Cardiac muscle cell (in vitro differentiated cells and primary cell): ENCODE results near the gene LRRC75B. TPM values are rescaled to one million over a fixed set of nuclear protein-coding genes. Genes with fewer than 3 reads are reported as not detected.
A peak's percentile ranks its signal among the peaks of the same experiment; 100 is the strongest.
"Not testable (repeated sequence)": the region's sequence is repeated elsewhere in the genome, so short reads cannot be mapped to it uniquely, and the experiment has no call there.

Experiments
- DNase-seq, 2 donors: peaks; one replicate each; pipeline versions ENCODE4 v3.0.0 to v3.0.0-alpha.2; 2010 to 2017; ENCODE audit warnings: low read depth in 1 of 2, low spot score in 1 of 2
- H3K27ac ChIP-seq: fragments of 200-600 bp; sonication (generic); 2 replicates; pipeline ENCODE4 v1.5.1; 2016
- H3K27me3 ChIP-seq: fragments of 200-600 bp; sonication (generic); 2 replicates; pipeline ENCODE4 v1.6.0; 2016; ENCODE audit warnings: control low read depth
- H3K36me3 ChIP-seq: fragments of 200-600 bp; sonication (generic); 2 replicates; pipeline ENCODE4 v1.5.1; 2016; ENCODE audit warnings: control low read depth
- H3K4me1 ChIP-seq: fragments of 200-600 bp; sonication (generic); 2 replicates; pipeline ENCODE4 v1.8.1; 2017; ENCODE audit warnings: low read depth, mild to moderate bottlenecking, mixed run types
- H3K4me3 ChIP-seq: fragments of 200-600 bp; sonication (generic); 2 replicates; pipeline ENCODE4 v1.5.1; 2016; ENCODE audit warnings: mild to moderate bottlenecking
- H3K9me3 ChIP-seq: fragments of 200-600 bp; sonication (generic); 2 replicates; pipeline ENCODE4 v1.5.1; 2017; ENCODE audit warnings: low read depth, mild to moderate bottlenecking, control low read depth
- CTCF ChIP-seq: IDR thresholded peaks from 2 replicates; pipeline ENCODE4 v1.5.1; 2012; ENCODE audit warnings: low read depth, mild to moderate bottlenecking, low read length
- polyA plus RNA-seq: library from polyadenylated mRNA; unstranded; fragments of >200 nt; fragmentation: Nextera tagmentation; extraction: Ambion mirVana; gene quantifications from 2 replicates; pipeline ENCODE4 v1.2.1, GENCODE V29; 2016
- total RNA-seq: library from RNA; depleted of rRNA; stranded (reverse); fragments of >200 nt; gene quantifications from 2 replicates; pipeline ENCODE4 v1.2.3, GENCODE V29; 2016

LRRC75B gene
- total and polyA plus RNA-seq, 2 experiments from 2014 or later, result 42.4 to 48.4 TPM

GRCh38 chr22:24595863-24596262 is 3.0 kb upstream of the LRRC75B start:
- H3K4me3 ChIP-seq, result no peak overlapping the region
- no peaks in the 10 kb centered on the region for H3K36me3 ChIP-seq
- H3K27me3 ChIP-seq, result no peaks in the 10 kb centered on the region
- TF ChIP-seq CTCF, result no peak
- no peak overlapping the region for H3K27ac ChIP-seq
- no peaks in the 10 kb centered on the region for H3K9me3 ChIP-seq
- no peaks in the 10 kb centered on the region for H3K4me1 ChIP-seq
- no peak for DNase-seq

GRCh38 chr22:24595228-24595627 is 2.4 kb upstream of the LRRC75B start:
- DNase-seq, result no peak
- Histone ChIP-seq H3K27ac (no peak overlapping the region), H3K27me3 (no peaks in the 10 kb centered on the region), H3K9me3 (no peaks in the 10 kb centered on the region), H3K4me1 (no peaks in the 10 kb centered on the region), H3K4me3 (no peak overlapping the region), H3K36me3 (no peaks in the 10 kb centered on the region)
- TF ChIP-seq CTCF, result no peak

GRCh38 chr22:24594569-24595120 is 1.8 kb upstream of the LRRC75B start:
- Histone ChIP-seq H3K27me3 (no peaks in the 10 kb centered on the region), H3K36me3 (no peaks in the 10 kb centered on the region), H3K27ac (peak overlapping the region; percentile 17), H3K4me3 (no peak overlapping the region), H3K4me1 (no peaks in the 10 kb centered on the region), H3K9me3 (no peaks in the 10 kb centered on the region)
- TF ChIP-seq CTCF, result no peak
- no peak for DNase-seq

- no peaks in the 10 kb centered on the region for H3K27me3 ChIP-seq
- no peak for TF ChIP-seq CTCF
- no peaks in the 10 kb centered on the region for H3K4me1 ChIP-seq
- DNase-seq, result no peak
- no peaks in the 10 kb centered on the region for H3K9me3 ChIP-seq
- no peak overlapping the region for H3K4me3 ChIP-seq
- H3K27ac ChIP-seq, result peak overlapping the region; percentile 17
- H3K36me3 ChIP-seq, result no peaks in the 10 kb centered on the region
These were observed 1.1 kb upstream of the LRRC75B start for GRCh38 chr22:24593836-24594568.

- H3K4me3 ChIP-seq, result peak overlapping the region; percentile 57
- not testable (repeated sequence) for H3K9me3 ChIP-seq, DNase-seq, H3K27me3 ChIP-seq, H3K4me1 ChIP-seq, H3K36me3 ChIP-seq
- H3K27ac ChIP-seq, result peak overlapping the region; percentile 75
These were observed 624 bp upstream of the LRRC75B start for GRCh38 chr22:24593559-24593835.

- no peaks in the 10 kb centered on the region for H3K4me1 ChIP-seq
- peak overlapping the region; percentile 26 for H3K27ac ChIP-seq
- no peaks in the 10 kb centered on the region for H3K27me3 ChIP-seq
- peaks cover 5% of the 10 kb centered on the region for H3K36me3 ChIP-seq
- no peak for TF ChIP-seq CTCF
- peak overlapping the region; percentile 57 for H3K4me3 ChIP-seq
- H3K9me3 ChIP-seq, result no peaks in the 10 kb centered on the region
- DNase-seq, result peak in 1 of 2 donors; percentile 28
These were observed 619 bp downstream of the LRRC75B start for GRCh38 chr22:24592058-24592850.
